GM21619 (cell line): ENCODE results near the gene TNFRSF12A.

ENCODE experiments used
- ATAC-seq: cut with Tn5 transposase; IDR thresholded peaks from one replicate; pipeline ENCODE4 v1.9.1; 2021; ENCODE audit not compliant: unreplicated experiment

TNFRSF12A gene

GRCh38 chr16:3010510-3010909 lies 9.7 kb upstream of the TNFRSF12A start:
- ATAC-seq, result no peak

DNA sequence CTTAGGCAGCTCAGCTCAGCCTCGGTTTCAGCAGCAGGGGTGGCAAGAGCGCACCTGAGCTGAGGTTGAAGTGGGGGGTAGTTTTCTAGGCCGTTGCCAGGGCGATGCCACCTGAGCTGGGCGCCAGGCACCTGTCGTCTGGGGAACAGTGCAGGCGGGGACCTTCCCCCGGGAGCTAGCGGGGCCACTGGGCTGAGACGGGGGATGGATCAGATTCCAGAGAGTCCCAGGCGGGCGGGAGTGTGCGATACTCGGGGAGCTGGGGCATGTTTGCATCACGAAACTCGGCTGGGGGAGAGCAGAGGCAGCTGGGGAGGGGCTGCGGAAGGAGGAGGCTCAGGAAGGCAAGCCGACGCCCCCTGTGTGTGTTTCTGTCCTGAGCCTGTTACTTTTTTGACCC lies 7.9 kb upstream of the TNFRSF12A start:
- no peak for ATAC-seq

- no peak for ATAC-seq
These were observed 7.2 kb upstream of the TNFRSF12A start, which contains the start of gene CLDN9 for GRCh38 chr16:3012828-3013420. Gene CLDN9, plus strand, starts transcription at chr16:3012923. Its CDS starts 440 bp downstream, at chr16:3013363.

GRCh38 chr16:3013491-3013951 lies 6.6 kb upstream of the TNFRSF12A start:
- no peak for ATAC-seq

DNA sequence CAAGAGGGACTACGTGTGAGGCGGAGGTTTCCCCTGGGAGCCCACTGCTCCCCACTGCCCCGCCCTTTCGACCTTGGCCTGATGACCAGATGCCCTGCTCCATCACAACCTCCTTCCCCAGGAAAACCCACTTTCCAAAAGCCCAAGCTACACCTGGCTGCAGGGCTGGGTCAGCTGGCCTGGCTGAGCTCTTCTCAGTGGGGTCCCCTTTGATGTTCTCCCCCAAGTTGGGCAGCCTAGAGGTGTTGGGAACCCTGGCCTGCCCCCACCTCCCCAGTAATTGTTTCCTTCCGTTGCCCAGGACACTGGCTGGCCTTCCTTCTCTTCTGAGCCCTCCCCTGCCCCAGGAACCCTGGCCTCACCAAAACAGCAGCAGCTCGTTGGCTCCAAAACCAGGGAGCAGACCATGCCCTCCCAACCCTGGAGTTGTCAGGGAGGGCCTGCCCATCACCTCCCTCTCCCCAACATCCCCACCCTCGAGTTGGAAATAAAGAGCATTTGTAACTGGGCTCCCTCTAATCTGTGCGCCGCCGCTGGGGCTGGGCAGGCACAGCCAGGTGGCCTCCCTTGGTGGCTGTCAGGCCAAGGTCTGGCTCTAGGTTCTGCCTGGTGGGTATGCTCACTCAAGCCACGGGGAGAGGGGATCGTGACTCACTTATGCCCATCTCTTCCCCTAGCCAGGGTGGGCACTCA lies 6.0 kb upstream of the TNFRSF12A start:
- no peak for ATAC-seq

GRCh38 chr16:3014971-3015370 lies 5.2 kb upstream of the TNFRSF12A start:
- no peak for ATAC-seq

- no peak for ATAC-seq
These were observed 4.2 kb upstream of the TNFRSF12A start for GRCh38 chr16:3015865-3016521.

DNA sequence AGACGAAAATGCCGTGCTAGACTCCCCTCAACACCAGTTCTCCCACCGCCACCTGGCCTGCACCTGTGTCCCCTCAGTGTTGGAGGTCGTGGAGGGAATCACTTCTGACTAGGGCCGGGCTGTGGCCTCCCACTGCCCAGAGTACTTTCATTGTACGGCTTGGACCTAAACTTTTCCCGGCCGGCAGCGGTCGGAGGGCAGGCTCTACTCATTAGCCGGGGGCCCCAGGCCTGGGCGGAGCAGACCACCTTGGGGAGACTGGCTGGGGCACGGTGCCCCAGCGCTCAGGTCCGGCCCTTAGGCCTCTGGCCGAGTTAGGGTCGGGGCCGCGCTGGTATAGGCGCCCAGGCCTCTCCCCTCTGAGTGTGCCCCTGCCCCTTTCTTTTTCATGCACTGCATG lies 2.8 kb upstream of the TNFRSF12A start:
- ATAC-seq, result no peak

DNA sequence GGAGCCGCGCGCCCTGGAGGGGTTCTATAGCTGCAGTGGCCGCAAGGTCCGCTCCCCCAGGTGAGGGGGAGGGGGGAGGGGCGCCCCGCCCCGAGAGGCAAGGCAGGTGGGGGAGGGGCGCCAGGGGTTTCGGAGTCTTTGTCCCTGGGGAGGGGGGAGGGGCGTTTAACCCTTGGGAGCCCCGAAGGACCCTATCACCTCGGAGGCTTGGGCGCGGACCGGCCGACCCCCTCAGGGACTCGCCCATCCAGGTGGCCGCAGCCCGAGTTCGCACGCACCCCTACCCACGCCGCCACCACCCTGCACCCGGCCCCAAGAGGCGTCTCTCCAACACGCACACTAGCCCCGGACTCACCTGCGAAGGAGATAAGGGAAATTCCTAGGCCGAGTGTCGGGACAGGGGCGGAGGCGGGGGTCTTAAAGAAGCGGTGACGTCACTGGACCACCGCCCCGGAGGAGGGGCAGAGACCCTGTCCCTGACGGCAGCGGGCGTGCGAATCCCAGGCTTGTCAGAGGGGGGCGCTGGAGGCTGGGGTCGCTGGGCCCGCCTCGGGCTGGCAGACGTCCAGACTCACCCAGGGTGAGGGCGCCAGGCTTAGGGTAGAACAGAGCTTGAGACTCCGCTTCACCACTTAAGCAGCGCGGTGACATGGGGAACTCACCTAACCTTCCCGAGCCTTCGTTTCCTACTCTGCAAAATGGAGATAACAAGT lies 2.2 kb upstream of the TNFRSF12A start, which contains the start of gene CLDN6:
CLDN6 (minus strand) TSS at position 390 of the 713 bp plus-strand sequence. CDS start 2,162 bp downstream, outside the sequence.
- ATAC-seq, result no peak

DNA sequence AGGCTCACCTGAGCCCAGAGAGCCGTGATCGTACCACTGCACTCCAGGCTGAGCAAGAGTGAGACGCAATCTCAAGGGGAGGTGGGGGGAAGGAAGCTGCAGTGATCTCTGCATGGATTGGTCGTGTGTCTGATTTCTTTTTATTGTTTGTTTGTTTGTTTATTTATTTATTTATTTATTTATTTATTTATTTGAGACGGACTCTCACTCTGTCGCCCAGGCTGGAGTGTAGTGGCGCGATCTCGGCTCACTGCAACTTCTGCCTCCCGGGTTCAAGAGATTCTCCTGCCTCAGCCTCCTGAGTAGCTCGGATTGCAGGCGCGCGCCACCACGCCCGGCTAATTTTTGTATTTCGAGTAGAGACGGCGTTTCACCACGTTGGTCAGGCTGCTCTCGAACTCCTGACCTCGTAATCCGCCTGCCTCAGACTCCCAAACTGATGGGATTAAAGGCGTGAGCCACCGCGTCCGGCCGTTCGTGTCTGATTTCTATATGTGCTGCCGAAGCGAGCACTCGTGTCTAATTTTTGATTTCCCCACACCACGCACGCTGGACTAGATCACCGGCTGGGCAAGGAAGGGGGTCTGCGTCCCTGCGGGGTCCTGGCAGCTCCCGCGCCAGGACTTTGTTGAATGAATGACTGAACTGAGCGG lies 448 bp upstream of the TNFRSF12A start:
- no peak for ATAC-seq

GRCh38 chr16:3020604-3021448 lies 658 bp downstream of the TNFRSF12A start:
- no peak for ATAC-seq

GRCh38 chr16:3021449-3022207 lies 1.5 kb downstream of the TNFRSF12A start:
- no peak for ATAC-seq

- ATAC-seq, result no peak
These were observed 2.1 kb downstream of the TNFRSF12A start for GRCh38 chr16:3022208-3022683.

DNA sequence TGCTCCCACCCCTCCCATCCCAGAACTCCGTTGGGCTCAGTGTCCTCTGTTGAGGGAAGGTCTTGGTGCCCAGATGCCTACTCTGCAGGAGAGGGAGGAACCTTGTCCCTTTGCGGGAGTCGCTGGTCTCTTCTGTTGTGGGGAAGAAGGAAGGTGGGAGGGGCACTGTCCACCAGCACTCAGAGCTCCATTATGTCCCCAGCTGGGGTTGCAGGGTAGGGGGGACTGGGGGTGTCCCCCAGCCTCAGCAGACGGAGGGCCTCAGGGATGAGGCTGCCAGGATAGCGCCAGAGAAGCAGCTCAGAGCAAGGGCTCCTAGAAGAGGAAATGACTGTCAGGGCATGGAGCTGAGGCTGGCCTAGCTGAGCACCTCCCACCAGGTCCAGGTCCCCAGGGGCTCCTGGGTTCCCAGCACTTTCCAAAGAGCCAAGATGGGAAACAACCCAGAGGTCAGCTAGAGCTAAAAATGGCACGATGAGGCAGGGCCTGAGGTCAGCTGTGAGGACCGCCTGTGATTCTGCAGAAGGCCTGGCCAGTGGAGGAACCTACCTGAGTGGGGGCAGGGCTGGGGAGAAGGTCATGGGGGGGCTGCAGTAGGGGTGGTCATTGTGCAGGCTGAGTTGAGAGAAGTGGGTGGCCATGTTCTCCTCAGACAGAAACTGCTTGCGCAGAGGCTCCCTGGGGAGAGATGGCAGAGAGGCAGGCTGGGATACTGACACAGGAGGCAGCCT lies 2.7 kb downstream of the TNFRSF12A start:
- ATAC-seq, result no peak

- ATAC-seq, result no peak
These were observed 3.2 kb downstream of the TNFRSF12A start for GRCh38 chr16:3023415-3023668.

DNA sequence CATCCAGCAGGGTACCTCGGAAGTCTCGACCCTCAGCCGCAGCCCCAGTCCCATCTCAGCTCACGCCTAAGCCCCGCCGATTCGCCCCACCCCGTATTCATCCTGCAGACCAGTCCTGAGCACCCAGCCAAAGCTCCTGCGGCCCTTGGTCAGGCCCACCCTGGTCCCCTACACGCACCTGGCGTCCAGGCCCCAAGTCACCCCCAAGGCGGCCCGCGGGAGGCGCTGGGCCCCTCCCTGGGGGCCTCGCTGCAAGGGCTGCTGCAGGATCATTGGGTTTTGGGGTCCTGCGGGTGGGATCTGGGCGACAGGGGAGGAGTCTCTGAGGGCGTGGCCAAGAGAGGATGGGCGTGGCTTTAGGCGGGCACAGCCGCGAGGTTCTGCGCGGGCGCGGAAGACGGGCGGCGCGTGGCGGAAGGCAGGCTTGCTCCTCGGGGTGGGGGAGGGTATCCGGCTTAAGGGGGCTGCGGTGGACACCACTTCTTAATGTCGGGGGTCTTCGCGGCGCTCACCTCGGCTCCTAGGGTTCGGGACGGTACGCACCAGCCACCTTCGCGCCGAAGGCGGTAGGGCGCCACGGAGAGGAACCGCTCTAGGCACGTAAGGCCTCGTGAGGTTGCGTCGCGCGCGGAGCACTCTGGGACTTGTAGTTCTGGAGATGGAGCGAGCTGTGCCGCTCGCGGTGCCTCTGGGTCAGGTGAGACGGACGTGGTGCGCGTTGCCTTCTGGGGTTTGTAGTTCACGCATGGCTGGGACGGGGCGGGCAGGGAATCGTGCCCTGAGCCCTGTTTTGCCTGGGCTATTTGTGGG lies 3.7 kb downstream of the TNFRSF12A start, which contains the start of the genes HCFC1R1 and THOC6:
HCFC1R1 (minus strand) TSS at position 274 of the 810 bp plus-strand sequence; CDS start at position 273, 1 bp downstream.
THOC6 (plus strand) TSS at position 367 of the 810 bp plus-strand sequence; CDS start at position 659, 292 bp downstream.
- peak; percentile 63 for ATAC-seq
